ENCODE results near the gene SLC25A51. TPM values are rescaled to one million over a fixed set of nuclear protein-coding genes. Genes with fewer than 3 reads are reported as not detected.

Gene SLC25A51
- total RNA-seq, 4 donors from 2014 or later, result 21.0 to 31.6 (median 26.1) TPM

GRCh38 chr9:37941253-37941652 is 37.3 kb upstream of the SLC25A51 start:
- no peaks in the 10 kb centered on the region for H3K27me3 ChIP-seq

GRCh38 chr9:37939575-37940095 is 35.7 kb upstream of the SLC25A51 start:
- Histone ChIP-seq H3K9me3 (no peaks in the 10 kb centered on the region), H3K4me1 (peaks cover 44% of the 10 kb centered on the region), H3K27ac (no peak overlapping the region), H3K4me3 (no peak overlapping the region), H3K36me3 (no peaks in the 10 kb centered on the region), H3K27me3 (no peaks in the 10 kb centered on the region)
- DNase-seq (ENCODE audit: low spot score in 2 of 2), result no peak
- TF ChIP-seq CTCF (IDR thresholded peaks at IDR 0.05) (no peak), EP300 (IDR thresholded peaks at IDR 0.05) (no peak), POLR2A (IDR thresholded peaks at IDR 0.05) (no peak), POLR2AphosphoS5 (IDR thresholded peaks at IDR 0.05) (no peak)
- 91% methylated on average over 5 of the region's 6 CpGs for WGBS

More at GRCh38 chr9:37941253-37941652, 37.3 kb upstream of the SLC25A51 start:
- no peak overlapping the region for H3K27ac ChIP-seq
- peaks cover 44% of the 10 kb centered on the region for H3K4me1 ChIP-seq
- H3K4me3 ChIP-seq, result no peak overlapping the region
- no peak for TF ChIP-seq CTCF (IDR thresholded peaks at IDR 0.05)
- no peak for TF ChIP-seq EP300 (IDR thresholded peaks at IDR 0.05)
- no peak for TF ChIP-seq POLR2AphosphoS5 (IDR thresholded peaks at IDR 0.05)
- no peak for TF ChIP-seq POLR2A (IDR thresholded peaks at IDR 0.05)
- no peak for DNase-seq (ENCODE audit: low spot score in 2 of 2)
- peaks cover 4% of the 10 kb centered on the region for H3K36me3 ChIP-seq
- 95% methylated on average over 2 of the region's 2 CpGs for WGBS
- H3K9me3 ChIP-seq, result no peaks in the 10 kb centered on the region

GRCh38 chr9:37938121-37938891 is 34.4 kb upstream of the SLC25A51 start:
- WGBS, result 40% methylated on average over 22 of the region's 22 CpGs
- H3K9me3 ChIP-seq, result no peaks in the 10 kb centered on the region
- H3K4me3 ChIP-seq, result no peak overlapping the region
- H3K4me1 ChIP-seq, result peaks cover 33% of the 10 kb centered on the region
- TF ChIP-seq EP300 (IDR thresholded peaks at IDR 0.05) (no peak), POLR2A (IDR thresholded peaks at IDR 0.05) (no peak), POLR2AphosphoS5 (IDR thresholded peaks at IDR 0.05) (no peak), CTCF (IDR thresholded peaks at IDR 0.05) (no peak)
- no peak overlapping the region for H3K27ac ChIP-seq
- no peaks in the 10 kb centered on the region for H3K27me3 ChIP-seq
- no peaks in the 10 kb centered on the region for H3K36me3 ChIP-seq
- no peak for DNase-seq (ENCODE audit: low spot score in 2 of 2)

GRCh38 chr9:37937366-37937765 is 33.4 kb upstream of the SLC25A51 start:
- peaks cover 29% of the 10 kb centered on the region for H3K4me1 ChIP-seq
- DNase-seq (ENCODE audit: low spot score in 2 of 2), result no peak
- no peak overlapping the region for H3K4me3 ChIP-seq
- H3K9me3 ChIP-seq, result no peaks in the 10 kb centered on the region
- H3K27me3 ChIP-seq, result no peaks in the 10 kb centered on the region
- TF ChIP-seq POLR2A (IDR thresholded peaks at IDR 0.05), result no peak
- TF ChIP-seq POLR2AphosphoS5 (IDR thresholded peaks at IDR 0.05), result no peak
- no peak for TF ChIP-seq CTCF (IDR thresholded peaks at IDR 0.05)
- no peak for TF ChIP-seq EP300 (IDR thresholded peaks at IDR 0.05)
- no peak overlapping the region for H3K27ac ChIP-seq
- WGBS, result 83% methylated on average over 9 of the region's 9 CpGs
- no peaks in the 10 kb centered on the region for H3K36me3 ChIP-seq

GRCh38 chr9:37936965-37937364 is 33.0 kb upstream of the SLC25A51 start:
- H3K27ac ChIP-seq, result no peak overlapping the region
- DNase-seq (ENCODE audit: low spot score in 2 of 2), result no peak
- TF ChIP-seq EP300 (IDR thresholded peaks at IDR 0.05) (no peak), POLR2AphosphoS5 (IDR thresholded peaks at IDR 0.05) (no peak), CTCF (IDR thresholded peaks at IDR 0.05) (no peak), POLR2A (IDR thresholded peaks at IDR 0.05) (no peak)
- H3K36me3 ChIP-seq, result no peaks in the 10 kb centered on the region
- peaks cover 29% of the 10 kb centered on the region for H3K4me1 ChIP-seq
- H3K27me3 ChIP-seq, result no peaks in the 10 kb centered on the region
- H3K4me3 ChIP-seq, result no peak overlapping the region
- WGBS, result 41% methylated on average over 4 of the region's 4 CpGs
- no peaks in the 10 kb centered on the region for H3K9me3 ChIP-seq
